OCI-M1 (cell line): ENCODE data around the gene OSBPL3.
A peak's percentile ranks its signal among the peaks of the same experiment; 100 is the strongest.

Experiments
- DNase-seq: peaks from one replicate; lab custom pipeline; 2025; lab: John Stamatoyannopoulos, UW

OSBPL3 gene

GRCh38 chr7:24896031-24896501, 83.9 kb downstream of the OSBPL3 start:
- no peak for DNase-seq

GRCh38 chr7:24894429-24895221, 85.4 kb downstream of the OSBPL3 start:
- no peak for DNase-seq

GRCh38 chr7:24891311-24891735, 88.7 kb downstream of the OSBPL3 start:
- DNase-seq: no peak

GRCh38 chr7:24889611-24890010, 90.4 kb downstream of the OSBPL3 start:
- no peak for DNase-seq

- no peak for DNase-seq
Observed at GRCh38 chr7:24888653-24889052, 91.3 kb downstream of the OSBPL3 start.

GRCh38 chr7:24885716-24886115, 94.3 kb downstream of the OSBPL3 start:
- DNase-seq: no peak

- DNase-seq: no peak
Observed at GRCh38 chr7:24885305-24885704, 94.7 kb downstream of the OSBPL3 start.

GRCh38 chr7:24884401-24884800, 95.6 kb downstream of the OSBPL3 start:
- no peak for DNase-seq

GRCh38 chr7:24883622-24884013, 96.4 kb downstream of the OSBPL3 start:
- no peak for DNase-seq

GRCh38 chr7:24882989-24883621, 96.9 kb downstream of the OSBPL3 start:
- no peak for DNase-seq

GRCh38 chr7:24881623-24882022, 98.4 kb downstream of the OSBPL3 start:
- no peak for DNase-seq

- no peak for DNase-seq
Observed at GRCh38 chr7:24880886-24881285, 99.1 kb downstream of the OSBPL3 start.

GRCh38 chr7:24879291-24879690, 100.7 kb downstream of the OSBPL3 start:
- DNase-seq: peak; percentile 64

GRCh38 chr7:24877790-24878311, 102.1 kb downstream of the OSBPL3 start:
- DNase-seq: no peak

GRCh38 chr7:24874791-24875190, 105.2 kb downstream of the OSBPL3 start:
- no peak for DNase-seq

- DNase-seq: no peak
Observed at GRCh38 chr7:24873944-24874343, 106.0 kb downstream of the OSBPL3 start.

GRCh38 chr7:24871770-24872169, 108.2 kb downstream of the OSBPL3 start:
- peak; percentile 1 for DNase-seq

- no peak for DNase-seq
Observed at GRCh38 chr7:24870766-24871165, 109.2 kb downstream of the OSBPL3 start.

GRCh38 chr7:24869572-24869971, 110.4 kb downstream of the OSBPL3 start:
- DNase-seq: no peak

GRCh38 chr7:24868741-24869140, 111.2 kb downstream of the OSBPL3 start:
- no peak for DNase-seq

GRCh38 chr7:24866004-24866615, 113.9 kb downstream of the OSBPL3 start:
- DNase-seq: no peak

GRCh38 chr7:24864214-24864817, 115.7 kb downstream of the OSBPL3 start:
- peak; percentile 61 for DNase-seq
